Measurements from ENCODE around the gene SNX21. TPM values are rescaled to one million over a fixed set of nuclear protein-coding genes. Genes with fewer than 3 reads are reported as not detected.
A peak's percentile ranks its signal among the peaks of the same experiment; 100 is the strongest.

The SNX21 gene
- total RNA-seq, 4 donors from 2014 or later, result 54.0 to 78.5 (median 63.5) TPM

- Histone ChIP-seq H3K9me3 (no peaks in the 10 kb centered on the region), H3K36me3 (peaks cover 28 to 38% (median 36%) of the 10 kb centered on the region in 4 donors), H3K4me1 (peaks cover 5 to 29% (median 26%) of the 10 kb centered on the region in 4 donors), H3K4me3 (peak overlapping the region; percentile 54 to 64 (median 56)), H3K27me3 (no peaks in the 10 kb centered on the region), H3K27ac (replicated peaks in 1 of 4) (no peak overlapping the region)
- intact Hi-C loops (cut with DNase I), result loop anchor here (5.0 kb wide), 1 partner anchor 154 kb away; no protein-coding TSS in a partner anchor
- no peak for TF ChIP-seq POLR2A (IDR thresholded peaks at IDR 0.05; ENCODE audit: low read depth)
- no peak for TF ChIP-seq CTCF (IDR thresholded peaks at IDR 0.05)
- no peak for TF ChIP-seq POLR2AphosphoS5 (IDR thresholded peaks at IDR 0.05)
- TF ChIP-seq EP300 (IDR thresholded peaks at IDR 0.05), result no peak
- DNase-seq (ENCODE audit: extremely low spot score), result no peak
- 6% methylated on average over 10 of the region's 11 CpGs for WGBS
Observed at GRCh38 chr20:45813006-45813340, 20.6 kb upstream of the SNX21 start.

GRCh38 chr20:45813489-45813888, 20.1 kb upstream of the SNX21 start:
- intact Hi-C loops (cut with DNase I), result loop anchor here (5.0 kb wide), 1 partner anchor 154 kb away; no protein-coding TSS in a partner anchor
- no peak for TF ChIP-seq EP300 (IDR thresholded peaks at IDR 0.05)
- TF ChIP-seq POLR2A (IDR thresholded peaks at IDR 0.05; ENCODE audit: low read depth), result no peak
- no peaks in the 10 kb centered on the region for H3K9me3 ChIP-seq
- peaks cover 5 to 34% (median 28%) of the 10 kb centered on the region in 4 donors for H3K4me1 ChIP-seq
- no peak overlapping the region for H3K4me3 ChIP-seq
- DNase-seq (ENCODE audit: extremely low spot score), result no peak
- H3K36me3 ChIP-seq, result peaks cover 24 to 33% (median 31%) of the 10 kb centered on the region in 4 donors
- H3K27me3 ChIP-seq, result no peaks in the 10 kb centered on the region
- H3K27ac ChIP-seq (replicated peaks in 1 of 4), result no peak overlapping the region
- 56% methylated on average over 7 of the region's 7 CpGs for WGBS

- WGBS, result 73% methylated on average over 3 of the region's 3 CpGs
- Histone ChIP-seq H3K36me3 (peaks cover 18 to 25% (median 23%) of the 10 kb centered on the region in 4 donors), H3K4me1 (peaks cover 5 to 34% (median 28%) of the 10 kb centered on the region in 4 donors), H3K27ac (replicated peaks in 1 of 4) (no peak overlapping the region), H3K4me3 (no peak overlapping the region), H3K9me3 (no peaks in the 10 kb centered on the region), H3K27me3 (no peaks in the 10 kb centered on the region)
- intact Hi-C loops (cut with DNase I), result loop anchor here (5.0 kb wide), 1 partner anchor 153 kb away; no protein-coding TSS in a partner anchor
- no peak for TF ChIP-seq EP300 (IDR thresholded peaks at IDR 0.05)
- no peak for TF ChIP-seq CTCF (IDR thresholded peaks at IDR 0.05)
- TF ChIP-seq POLR2A (IDR thresholded peaks at IDR 0.05; ENCODE audit: low read depth), result no peak
- TF ChIP-seq POLR2AphosphoS5 (IDR thresholded peaks at IDR 0.05), result no peak
- no peak for DNase-seq (ENCODE audit: extremely low spot score)
Observed at GRCh38 chr20:45814314-45814713, 19.3 kb upstream of the SNX21 start.

GRCh38 chr20:45816951-45817350, 16.6 kb upstream of the SNX21 start:
- no peaks in the 10 kb centered on the region for H3K9me3 ChIP-seq
- peaks cover 0 to 4% (median 0%) of the 10 kb centered on the region in 4 donors for H3K27me3 ChIP-seq
- 91% methylated on average over 3 of the region's 3 CpGs for WGBS
- TF ChIP-seq EP300 (IDR thresholded peaks at IDR 0.05) (no peak), CTCF (IDR thresholded peaks at IDR 0.05) (no peak), POLR2AphosphoS5 (IDR thresholded peaks at IDR 0.05) (no peak), POLR2A (IDR thresholded peaks at IDR 0.05; ENCODE audit: low read depth) (no peak)
- intact Hi-C loops (cut with DNase I), result no loop called here
- H3K4me3 ChIP-seq, result no peak overlapping the region
- DNase-seq (ENCODE audit: extremely low spot score), result no peak
- H3K27ac ChIP-seq (replicated peaks in 1 of 4), result peak overlapping the region; percentile 50 to 60 (median 57)
- H3K36me3 ChIP-seq, result no peaks in the 10 kb centered on the region
- peaks cover 5 to 26% (median 24%) of the 10 kb centered on the region in 4 donors for H3K4me1 ChIP-seq

GRCh38 chr20:45817376-45818194, 16.0 kb upstream of the SNX21 start:
- peaks cover 4 to 28% (median 24%) of the 10 kb centered on the region in 4 donors for H3K4me1 ChIP-seq
- peaks cover 0 to 11% (median 0%) of the 10 kb centered on the region in 4 donors for H3K27me3 ChIP-seq
- peak overlapping the region; percentile 50 to 60 (median 57) for H3K27ac ChIP-seq (replicated peaks in 1 of 4)
- TF ChIP-seq EP300 (IDR thresholded peaks at IDR 0.05) (no peak), CTCF (IDR thresholded peaks at IDR 0.05) (no peak), POLR2AphosphoS5 (IDR thresholded peaks at IDR 0.05) (no peak), POLR2A (IDR thresholded peaks at IDR 0.05; ENCODE audit: low read depth) (no peak)
- H3K36me3 ChIP-seq, result no peaks in the 10 kb centered on the region
- WGBS, result 58% methylated on average over 9 of the region's 9 CpGs
- H3K9me3 ChIP-seq, result no peaks in the 10 kb centered on the region
- intact Hi-C loops (cut with DNase I), result no loop called here
- no peak for DNase-seq (ENCODE audit: extremely low spot score)
- no peak overlapping the region for H3K4me3 ChIP-seq
